K562 (cell line): ENCODE measurements around the gene SLC12A9. TPM values are rescaled to one million over a fixed set of nuclear protein-coding genes. Genes with fewer than 3 reads are reported as not detected.

Experiments used
- BRCA1 ChIP-seq, 2 experiments: fragments of 450-650 bp in 1 of 2; sonication (generic) in 1 of 2; formaldehyde crosslinking in 1 of 2; IDR thresholded peaks; 2 replicates each; pipeline versions ENCODE4 v1.5.0 to v1.6.1; 2017 to 2020; ENCODE audit warnings: mild to moderate bottlenecking in 1 of 2, missing genetic modification reagents in 1 of 2
- CXXC5 ChIP-seq: fragments of 250-450 bp; sonication (Bioruptor Pico); IDR thresholded peaks from 2 replicates; pipeline ENCODE4 v1.8.0; 2022; ENCODE audit warnings: inconsistent platforms, mild to moderate bottlenecking, moderate library complexity
- DNMT1 ChIP-seq: fragments of 450-650 bp; IDR thresholded peaks from 2 replicates; pipeline ENCODE4 v1.6.1; 2016; ENCODE audit warnings: antibody characterized with exemption, mild to moderate bottlenecking
- LCOR ChIP-seq: sonication (generic); formaldehyde crosslinking; IDR thresholded peaks from 2 replicates; pipeline ENCODE4 v1.8.0; 2022; ENCODE audit warnings: mild to moderate bottlenecking, missing genetic modification reagents
- MECOM ChIP-seq: fragments of 250-450 bp; sonication (Bioruptor Pico); IDR thresholded peaks from 2 replicates; pipeline ENCODE4 v1.8.0; 2022; ENCODE audit warnings: inconsistent platforms
- MYBL2 ChIP-seq, 2 experiments: fragments of 450-650 bp in 1 of 2; sonication (generic) in 1 of 2; formaldehyde crosslinking in 1 of 2; IDR thresholded peaks; 2 replicates each; pipeline versions ENCODE4 v1.6.1 to v1.8.1; 2017 to 2022; ENCODE audit warnings: borderline replicate concordance in 1 of 2, inconsistent platforms in 1 of 2, low read depth in 1 of 2, mild to moderate bottlenecking in 1 of 2, missing genetic modification reagents in 1 of 2, moderate library complexity in 1 of 2
- PHB2 ChIP-seq: fragments of 450-650 bp; IDR thresholded peaks from 2 replicates; pipeline ENCODE4 v1.6.1; 2017; ENCODE audit warnings: low read depth
- STAG1 ChIP-seq: sonication (generic); formaldehyde crosslinking; IDR thresholded peaks from 2 replicates; pipeline ENCODE4 v1.5.0; 2020; ENCODE audit warnings: missing genetic modification reagents, borderline replicate concordance
- TCFL5 ChIP-seq: fragments of 250-450 bp; sonication (Bioruptor Pico); conservative IDR thresholded peaks from 2 replicates; pipeline ENCODE4 v1.6.1; 2021; ENCODE audit warnings: mild to moderate bottlenecking, moderate library complexity, matching md5 sums
- THRAP3 ChIP-seq: fragments of 450-650 bp; IDR thresholded peaks from 2 replicates; pipeline ENCODE4 v1.6.1; 2016; ENCODE audit warnings: mild to moderate bottlenecking, inconsistent platforms, borderline replicate concordance
- ZNF143 ChIP-seq: sonication (generic); formaldehyde crosslinking; IDR thresholded peaks from 2 replicates; pipeline ENCODE4 v1.9.0; 2022; ENCODE audit warnings: mild to moderate bottlenecking, missing genetic modification reagents
- ZNF23 ChIP-seq: fragments of 250-450 bp; sonication (Bioruptor Pico); IDR thresholded peaks from 2 replicates; pipeline ENCODE4 v1.4.0; 2020; ENCODE audit warnings: mild to moderate bottlenecking
- ZNF41 ChIP-seq: fragments of 250-450 bp; sonication (Bioruptor Pico); conservative IDR thresholded peaks from 2 replicates; pipeline ENCODE4 v1.4.0; 2020; ENCODE audit warnings: mild to moderate bottlenecking
- ZNF699 ChIP-seq: fragments of 250-450 bp; sonication (Bioruptor Pico); IDR thresholded peaks from 2 replicates; pipeline ENCODE4 v1.8.0; 2021; ENCODE audit warnings: mild to moderate bottlenecking, moderate library complexity; ENCODE audit not compliant: insufficient replicate concordance
- polyA plus RNA-seq, 8 experiments: library from polyadenylated mRNA; depleted of rRNA in 4 of 8; stranded (reverse) in 5 of 8; unstranded in 3 of 8; fragments of >200 nt; fragmentation: Nextera tagmentation in 2 of 8; fragmentation: Illumina TruSeq in 1 of 8; extraction: Ambion mirVana in 2 of 8; extraction: Trizol in 1 of 8; gene quantifications; 2 replicates each; pipeline versions ENCODE4 v1.2.1 to v1.2.3, GENCODE V29; 2011 to 2014; ENCODE audit warnings: inconsistent platforms in 1 of 8, missing spikeins in 1 of 8
- total RNA-seq, 7 experiments: library from RNA; depleted of rRNA in 6 of 7; stranded (reverse); fragments of >200 nt in 6 of 7; fragmentation: Illumina TruSeq in 2 of 7; extraction: Trizol in 2 of 7; gene quantifications; 2 replicates each; pipeline versions ENCODE4 v1.2.1 to v1.2.3, GENCODE V29; 2011 to 2021; ENCODE audit warnings: low replicate concordance in 1 of 7
- TF ChIP-seq, protein P1 (sequence below): fragments of 450-650 bp; IDR thresholded peaks from 2 replicates; pipeline ENCODE4 v1.6.1; 2016; ENCODE audit warnings: borderline replicate concordance
- TF ChIP-seq, protein P2 (sequence below): sonication (generic); formaldehyde crosslinking; IDR thresholded peaks from 2 replicates; pipeline ENCODE4 v1.8.1; 2022; ENCODE audit warnings: missing genetic modification reagents
- TF ChIP-seq, protein P3 (sequence below): fragments of 450-650 bp; conservative IDR thresholded peaks from 2 replicates; pipeline ENCODE4 v1.6.1; 2016; ENCODE audit warnings: missing genetic modification characterization, low read depth, mild to moderate bottlenecking, missing compliant biosample characterization, moderate library complexity

SLC12A9 gene
- total and polyA plus RNA-seq, 9 of the 15 experiments (the other 6 are each of a cell fraction or from before 2014, with no cell fraction given), result 0.06 to 20.2 (median 10.7) TPM

DNA sequence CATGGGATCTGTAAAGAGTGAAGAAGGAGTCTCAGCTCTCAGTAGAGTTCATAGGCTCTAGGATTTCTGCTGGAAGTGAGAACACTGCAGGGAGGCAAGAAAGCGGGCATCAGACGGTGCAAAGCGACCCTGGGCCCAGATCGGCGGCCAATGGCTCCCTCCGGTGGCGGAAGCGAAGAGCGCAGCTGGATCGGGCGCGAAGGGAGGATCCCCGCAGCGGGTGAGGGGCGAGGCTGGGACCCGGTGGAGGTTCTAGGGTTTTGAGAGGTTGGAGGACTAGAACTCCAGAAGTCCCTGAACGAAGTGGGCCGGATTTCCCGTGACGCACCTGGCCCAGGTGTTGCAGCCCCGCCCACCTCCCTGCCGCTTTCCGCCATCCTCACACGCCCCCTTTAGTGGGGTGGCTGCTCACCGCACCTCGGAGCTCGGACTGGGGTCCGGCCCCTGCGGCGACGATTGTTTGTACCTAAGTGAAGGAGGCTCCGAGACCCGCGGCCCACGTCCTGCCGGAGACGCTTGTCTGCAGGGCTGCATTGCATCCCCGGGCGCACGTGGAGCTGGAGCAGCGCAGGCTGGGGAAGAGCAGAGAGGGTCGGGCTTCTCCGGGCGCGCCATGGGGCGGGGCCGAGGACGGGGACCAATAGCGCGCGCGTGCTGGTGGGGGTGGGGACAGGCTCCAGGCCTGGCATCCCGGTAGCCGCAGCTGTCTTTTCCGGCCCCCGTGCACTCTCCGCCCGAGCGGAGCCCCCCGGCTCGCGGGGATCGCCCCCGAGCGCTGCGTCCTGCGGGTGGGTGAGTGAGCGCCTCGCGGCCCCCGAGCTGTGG lies at the start of gene SLC12A9 (continued):
- TF ChIP-seq, protein P1, sequence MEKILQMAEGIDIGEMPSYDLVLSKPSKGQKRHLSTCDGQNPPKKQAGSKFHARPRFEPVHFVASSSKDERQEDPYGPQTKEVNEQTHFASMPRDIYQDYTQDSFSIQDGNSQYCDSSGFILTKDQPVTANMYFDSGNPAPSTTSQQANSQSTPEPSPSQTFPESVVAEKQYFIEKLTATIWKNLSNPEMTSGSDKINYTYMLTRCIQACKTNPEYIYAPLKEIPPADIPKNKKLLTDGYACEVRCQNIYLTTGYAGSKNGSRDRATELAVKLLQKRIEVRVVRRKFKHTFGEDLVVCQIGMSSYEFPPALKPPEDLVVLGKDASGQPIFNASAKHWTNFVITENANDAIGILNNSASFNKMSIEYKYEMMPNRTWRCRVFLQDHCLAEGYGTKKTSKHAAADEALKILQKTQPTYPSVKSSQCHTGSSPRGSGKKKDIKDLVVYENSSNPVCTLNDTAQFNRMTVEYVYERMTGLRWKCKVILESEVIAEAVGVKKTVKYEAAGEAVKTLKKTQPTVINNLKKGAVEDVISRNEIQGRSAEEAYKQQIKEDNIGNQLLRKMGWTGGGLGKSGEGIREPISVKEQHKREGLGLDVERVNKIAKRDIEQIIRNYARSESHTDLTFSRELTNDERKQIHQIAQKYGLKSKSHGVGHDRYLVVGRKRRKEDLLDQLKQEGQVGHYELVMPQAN, result peak; percentile 100
- TF ChIP-seq LCOR, result peak; percentile 93
- TF ChIP-seq DNMT1, result no peak
- no peak for TF ChIP-seq ZNF143 (CRISPR knock-in tag)
- TF ChIP-seq STAG1 (CRISPR knock-in tag), result peak; percentile 93
- TF ChIP-seq, protein P2, sequence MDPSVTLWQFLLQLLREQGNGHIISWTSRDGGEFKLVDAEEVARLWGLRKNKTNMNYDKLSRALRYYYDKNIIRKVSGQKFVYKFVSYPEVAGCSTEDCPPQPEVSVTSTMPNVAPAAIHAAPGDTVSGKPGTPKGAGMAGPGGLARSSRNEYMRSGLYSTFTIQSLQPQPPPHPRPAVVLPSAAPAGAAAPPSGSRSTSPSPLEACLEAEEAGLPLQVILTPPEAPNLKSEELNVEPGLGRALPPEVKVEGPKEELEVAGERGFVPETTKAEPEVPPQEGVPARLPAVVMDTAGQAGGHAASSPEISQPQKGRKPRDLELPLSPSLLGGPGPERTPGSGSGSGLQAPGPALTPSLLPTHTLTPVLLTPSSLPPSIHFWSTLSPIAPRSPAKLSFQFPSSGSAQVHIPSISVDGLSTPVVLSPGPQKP (CRISPR knock-in tag), result no peak
- no peak for TF ChIP-seq MECOM (CRISPR knock-in tag)
- TF ChIP-seq ZNF23 (CRISPR knock-in tag), result no peak
- TF ChIP-seq ZNF699 (CRISPR knock-in tag), result no peak
- no peak for TF ChIP-seq MYBL2 (IDR thresholded peaks at IDR 0.05; ENCODE audit: low read depth)
- TF ChIP-seq MYBL2 (CRISPR knock-in tag; IDR thresholded peaks at IDR 0.05; ENCODE audit: borderline replicate concordance), result no peak
- TF ChIP-seq PHB2, result no peak
- no peak for TF ChIP-seq THRAP3
- TF ChIP-seq CXXC5 (CRISPR knock-in tag), result peak; percentile 81
- TF ChIP-seq TCFL5 (CRISPR knock-in tag), result no peak
- TF ChIP-seq, protein P3, sequence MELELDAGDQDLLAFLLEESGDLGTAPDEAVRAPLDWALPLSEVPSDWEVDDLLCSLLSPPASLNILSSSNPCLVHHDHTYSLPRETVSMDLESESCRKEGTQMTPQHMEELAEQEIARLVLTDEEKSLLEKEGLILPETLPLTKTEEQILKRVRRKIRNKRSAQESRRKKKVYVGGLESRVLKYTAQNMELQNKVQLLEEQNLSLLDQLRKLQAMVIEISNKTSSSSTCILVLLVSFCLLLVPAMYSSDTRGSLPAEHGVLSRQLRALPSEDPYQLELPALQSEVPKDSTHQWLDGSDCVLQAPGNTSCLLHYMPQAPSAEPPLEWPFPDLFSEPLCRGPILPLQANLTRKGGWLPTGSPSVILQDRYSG, result no peak
- no peak for TF ChIP-seq BRCA1 (IDR thresholded peaks at IDR 0.05)
- no peak for TF ChIP-seq BRCA1 (CRISPR knock-in tag; IDR thresholded peaks at IDR 0.05)
- no peak for TF ChIP-seq ZNF41 (CRISPR knock-in tag)
